GM23338 (cell line): ENCODE results near the gene TLE6. TPM values are rescaled to one million over a fixed set of nuclear protein-coding genes. Genes with fewer than 3 reads are reported as not detected.

Source experiments
- ATAC-seq: fragments of 200-7000 bp; cut with Tn5 transposase; 3 replicates; pipeline ENCODE4 v1.9.1; 2020
- DNase-seq: peaks from one replicate; pipeline ENCODE4 v3.0.0-alpha.2; 2015; ENCODE audit warnings: low spot score
- H2AFZ ChIP-seq: fragments of 200-600 bp; sonication (generic); 2 replicates; pipeline ENCODE4 v1.8.0; 2016; ENCODE audit warnings: antibody characterized with exemption, mild to moderate bottlenecking, moderate library complexity
- H3F3A ChIP-seq: fragments of 200-600 bp; sonication (generic); replicated peaks from 2 replicates; pipeline ENCODE4 v1.8.0; 2017; ENCODE audit warnings: antibody characterized with exemption, mixed run types, low read depth
- H3K27ac ChIP-seq: fragments of 200-600 bp; sonication (generic); 2 replicates; pipeline ENCODE4 v1.6.1; 2016; ENCODE audit warnings: low read depth
- H3K27me3 ChIP-seq: fragments of 200-600 bp; sonication (generic); 2 replicates; pipeline ENCODE4 v1.8.0; 2016; ENCODE audit warnings: mild to moderate bottlenecking, mixed run types, moderate library complexity; ENCODE audit not compliant: insufficient read depth
- H3K36me3 ChIP-seq: fragments of 200-600 bp; sonication (generic); 2 replicates; pipeline ENCODE4 v1.8.0; 2016; ENCODE audit warnings: mild to moderate bottlenecking; ENCODE audit not compliant: insufficient read depth
- H3K4me1 ChIP-seq: fragments of 200-600 bp; sonication (generic); 2 replicates; pipeline ENCODE4 v1.8.0; 2016; ENCODE audit warnings: mild to moderate bottlenecking, moderate library complexity; ENCODE audit not compliant: insufficient read depth
- H3K4me2 ChIP-seq: fragments of 200-600 bp; sonication (generic); 2 replicates; pipeline ENCODE4 v1.7.1; 2017; ENCODE audit warnings: mixed run types
- H3K4me3 ChIP-seq: fragments of 200-600 bp; sonication (generic); 2 replicates; pipeline ENCODE4 v1.6.1; 2016; ENCODE audit warnings: mixed run types
- H3K79me2 ChIP-seq: fragments of 200-600 bp; sonication (generic); replicated peaks from 2 replicates; pipeline ENCODE4 v1.8.0; 2017; ENCODE audit warnings: mild to moderate bottlenecking; ENCODE audit not compliant: insufficient read depth
- H3K9me2 ChIP-seq: fragments of 200-600 bp; sonication (generic); 2 replicates; pipeline ENCODE4 v1.8.0; 2017; ENCODE audit not compliant: insufficient read depth
- H4K20me1 ChIP-seq: fragments of 200-600 bp; sonication (generic); replicated peaks from 2 replicates; pipeline ENCODE4 v1.8.0; 2017; ENCODE audit warnings: mild to moderate bottlenecking; ENCODE audit not compliant: insufficient read depth
- H3K27ac Mint-ChIP-seq: 2 replicates; pipeline ENCODE4 v1.8.0; 2020; ENCODE audit warnings: inconsistent platforms, mild to moderate bottlenecking, moderate library complexity, mixed read lengths
- H3K27me3 Mint-ChIP-seq: 3 replicates; pipeline ENCODE4 v1.8.0; 2022; ENCODE audit warnings: low read depth, mild to moderate bottlenecking, moderate library complexity, mixed read lengths, inconsistent platforms; ENCODE audit not compliant: insufficient read depth, poor library complexity
- H3K36me3 Mint-ChIP-seq: 3 replicates; pipeline ENCODE4 v1.8.0; 2021; ENCODE audit warnings: low read depth, mild to moderate bottlenecking, inconsistent platforms, moderate library complexity, mixed read lengths
- H3K4me1 Mint-ChIP-seq: 3 replicates; pipeline ENCODE4 v1.8.0; 2020; ENCODE audit warnings: mild to moderate bottlenecking, inconsistent platforms, mixed read lengths
- H3K4me3 Mint-ChIP-seq: 3 replicates; pipeline ENCODE4 v1.8.0; 2021; ENCODE audit warnings: moderate library complexity, mild to moderate bottlenecking, inconsistent platforms, mixed read lengths
- H3K9me3 Mint-ChIP-seq: 3 replicates; pipeline ENCODE4 v1.8.0; 2020; ENCODE audit warnings: moderate library complexity, mild to moderate bottlenecking, inconsistent platforms, mixed read lengths
- CREB1 ChIP-seq: fragments of 250-450 bp; sonication (Bioruptor Pico); IDR thresholded peaks from 2 replicates; pipeline ENCODE4 v1.5.0; 2020; ENCODE audit warnings: low read depth, mild to moderate bottlenecking, moderate library complexity
- EZH2 ChIP-seq: fragments of 200-600 bp; sonication (generic); IDR thresholded peaks from one replicate; pipeline ENCODE4 v1.8.0; 2017; ENCODE audit warnings: antibody characterized with exemption, mild to moderate bottlenecking, low read depth; ENCODE audit not compliant: unreplicated experiment
- EZH2phosphoT487 ChIP-seq: fragments of 200-600 bp; sonication (generic); IDR thresholded peaks from one replicate; pipeline ENCODE4 v1.8.1; 2018; ENCODE audit warnings: antibody characterized with exemption; ENCODE audit not compliant: unreplicated experiment
- NANOG ChIP-seq: IDR thresholded peaks from 2 replicates; pipeline ENCODE4 v1.6.1; 2016; ENCODE audit warnings: antibody characterized with exemption, borderline replicate concordance
- POLR2AphosphoS5 ChIP-seq: IDR thresholded peaks from 2 replicates; pipeline ENCODE4 v1.6.1; 2016; ENCODE audit warnings: antibody characterized with exemption, low read depth
- ZNF331 ChIP-seq: fragments of 250-450 bp; sonication (Bioruptor Pico); IDR thresholded peaks from 2 replicates; pipeline ENCODE4 v1.5.0; 2020; ENCODE audit warnings: low read depth, mild to moderate bottlenecking, moderate library complexity
- polyA plus RNA-seq: library from polyadenylated mRNA; unstranded; fragments of >200 nt; fragmentation: Nextera tagmentation; extraction: Ambion mirVana; gene quantifications from 2 replicates; pipeline ENCODE4 v1.2.1, GENCODE V29; 2016
- total RNA-seq: library from RNA; depleted of rRNA; stranded (reverse); fragments of >200 nt; shearing (Covaris generic); gene quantifications from 2 replicates; pipeline ENCODE4 v1.2.3, GENCODE V29; 2014
- TF ChIP-seq, protein P1 (sequence below), 2 experiments: fragments of 200-600 bp in 1 of 2; sonication (generic) in 1 of 2; conservative IDR thresholded peaks; 2 replicates each; pipeline versions ENCODE4 v1.5.1 to v1.6.1; 2016 to 2017; ENCODE audit warnings: antibody characterized with exemption in 2 of 2, low read depth in 2 of 2, mild to moderate bottlenecking in 2 of 2, moderate library complexity in 1 of 2
- TF ChIP-seq, protein P2 (sequence below): IDR thresholded peaks from one replicate; pipeline ENCODE4 v1.6.1; 2018; ENCODE audit warnings: antibody characterized with exemption; ENCODE audit not compliant: unreplicated experiment
- TF ChIP-seq, protein P3 (sequence below): fragments of 250-450 bp; sonication (Bioruptor Pico); IDR thresholded peaks from 2 replicates; pipeline ENCODE4 v1.5.0; 2020; ENCODE audit warnings: mild to moderate bottlenecking, moderate library complexity

Gene TLE6
- total and polyA plus RNA-seq, 2 experiments from 2014 or later: 2.4 TPM

- Histone ChIP-seq H4K20me1 (no peaks in the 10 kb centered on the region), H3F3A (no peaks in the 10 kb centered on the region), H2AFZ (no peak overlapping the region), H3K36me3 (no peaks in the 10 kb centered on the region), H3K4me1 (no peaks in the 10 kb centered on the region), H3K79me2 (no peaks in the 10 kb centered on the region), H3K9me2 (no peaks in the 10 kb centered on the region), H3K4me2 (no peak overlapping the region), H3K27me3 (no peaks in the 10 kb centered on the region), H3K4me3 (no peak overlapping the region), H3K27ac (no peak overlapping the region)
- Mint-ChIP-seq H3K27me3 (peaks cover 12% of the 10 kb centered on the region), H3K36me3 (no peaks in the 10 kb centered on the region), H3K27ac (peak overlapping the region; percentile 83; the same call in 1 of the 2 replicates), H3K4me1 (no peaks in the 10 kb centered on the region), H3K9me3 (no peaks in the 10 kb centered on the region; the same call in 1 of the 3 replicates), H3K4me3 (no peak overlapping the region; the same call in 2 of the 3 replicates)
- ATAC-seq: peak; percentile 96
- TF ChIP-seq POLR2AphosphoS5 (no peak), NANOG (0 out of 2 replicates have a peak, but pooled peaks have one; percentile 13), EZH2 (no peak), ZNF331 (CRISPR knock-in tag) (no peak), CREB1 (CRISPR knock-in tag) (peak; percentile 99)
- TF ChIP-seq, protein P1, sequence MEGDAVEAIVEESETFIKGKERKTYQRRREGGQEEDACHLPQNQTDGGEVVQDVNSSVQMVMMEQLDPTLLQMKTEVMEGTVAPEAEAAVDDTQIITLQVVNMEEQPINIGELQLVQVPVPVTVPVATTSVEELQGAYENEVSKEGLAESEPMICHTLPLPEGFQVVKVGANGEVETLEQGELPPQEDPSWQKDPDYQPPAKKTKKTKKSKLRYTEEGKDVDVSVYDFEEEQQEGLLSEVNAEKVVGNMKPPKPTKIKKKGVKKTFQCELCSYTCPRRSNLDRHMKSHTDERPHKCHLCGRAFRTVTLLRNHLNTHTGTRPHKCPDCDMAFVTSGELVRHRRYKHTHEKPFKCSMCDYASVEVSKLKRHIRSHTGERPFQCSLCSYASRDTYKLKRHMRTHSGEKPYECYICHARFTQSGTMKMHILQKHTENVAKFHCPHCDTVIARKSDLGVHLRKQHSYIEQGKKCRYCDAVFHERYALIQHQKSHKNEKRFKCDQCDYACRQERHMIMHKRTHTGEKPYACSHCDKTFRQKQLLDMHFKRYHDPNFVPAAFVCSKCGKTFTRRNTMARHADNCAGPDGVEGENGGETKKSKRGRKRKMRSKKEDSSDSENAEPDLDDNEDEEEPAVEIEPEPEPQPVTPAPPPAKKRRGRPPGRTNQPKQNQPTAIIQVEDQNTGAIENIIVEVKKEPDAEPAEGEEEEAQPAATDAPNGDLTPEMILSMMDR (conservative IDR thresholded peaks at IDR 0.05; ENCODE audit: low read depth in 2 of 2): peak; percentile 88 to 94
- peak; percentile 96 for DNase-seq
These were observed 15.2 kb upstream of the TLE6 start for GRCh38 chr19:2962018-2962670.

- Histone ChIP-seq H3F3A (no peaks in the 10 kb centered on the region), H4K20me1 (no peaks in the 10 kb centered on the region), H3K4me1 (no peaks in the 10 kb centered on the region), H3K27ac (no peak overlapping the region), H3K36me3 (no peaks in the 10 kb centered on the region), H3K79me2 (no peaks in the 10 kb centered on the region), H3K4me2 (no peak overlapping the region), H3K4me3 (no peak overlapping the region), H3K27me3 (no peaks in the 10 kb centered on the region), H2AFZ (no peak overlapping the region), H3K9me2 (no peaks in the 10 kb centered on the region)
- DNase-seq: no peak
- no peaks in the 10 kb centered on the region for H3K36me3 Mint-ChIP-seq
- no peak overlapping the region for H3K27ac Mint-ChIP-seq
- H3K4me3 Mint-ChIP-seq: no peak overlapping the region
- peaks cover 9% of the 10 kb centered on the region for H3K27me3 Mint-ChIP-seq
- H3K9me3 Mint-ChIP-seq: no peaks in the 10 kb centered on the region; the same call in 1 of the 3 replicates
- no peak for ATAC-seq
- H3K4me1 Mint-ChIP-seq: no peaks in the 10 kb centered on the region
- TF ChIP-seq, protein P2, sequence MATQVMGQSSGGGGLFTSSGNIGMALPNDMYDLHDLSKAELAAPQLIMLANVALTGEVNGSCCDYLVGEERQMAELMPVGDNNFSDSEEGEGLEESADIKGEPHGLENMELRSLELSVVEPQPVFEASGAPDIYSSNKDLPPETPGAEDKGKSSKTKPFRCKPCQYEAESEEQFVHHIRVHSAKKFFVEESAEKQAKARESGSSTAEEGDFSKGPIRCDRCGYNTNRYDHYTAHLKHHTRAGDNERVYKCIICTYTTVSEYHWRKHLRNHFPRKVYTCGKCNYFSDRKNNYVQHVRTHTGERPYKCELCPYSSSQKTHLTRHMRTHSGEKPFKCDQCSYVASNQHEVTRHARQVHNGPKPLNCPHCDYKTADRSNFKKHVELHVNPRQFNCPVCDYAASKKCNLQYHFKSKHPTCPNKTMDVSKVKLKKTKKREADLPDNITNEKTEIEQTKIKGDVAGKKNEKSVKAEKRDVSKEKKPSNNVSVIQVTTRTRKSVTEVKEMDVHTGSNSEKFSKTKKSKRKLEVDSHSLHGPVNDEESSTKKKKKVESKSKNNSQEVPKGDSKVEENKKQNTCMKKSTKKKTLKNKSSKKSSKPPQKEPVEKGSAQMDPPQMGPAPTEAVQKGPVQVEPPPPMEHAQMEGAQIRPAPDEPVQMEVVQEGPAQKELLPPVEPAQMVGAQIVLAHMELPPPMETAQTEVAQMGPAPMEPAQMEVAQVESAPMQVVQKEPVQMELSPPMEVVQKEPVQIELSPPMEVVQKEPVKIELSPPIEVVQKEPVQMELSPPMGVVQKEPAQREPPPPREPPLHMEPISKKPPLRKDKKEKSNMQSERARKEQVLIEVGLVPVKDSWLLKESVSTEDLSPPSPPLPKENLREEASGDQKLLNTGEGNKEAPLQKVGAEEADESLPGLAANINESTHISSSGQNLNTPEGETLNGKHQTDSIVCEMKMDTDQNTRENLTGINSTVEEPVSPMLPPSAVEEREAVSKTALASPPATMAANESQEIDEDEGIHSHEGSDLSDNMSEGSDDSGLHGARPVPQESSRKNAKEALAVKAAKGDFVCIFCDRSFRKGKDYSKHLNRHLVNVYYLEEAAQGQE: no peak
- no peak for TF ChIP-seq EZH2phosphoT487
- TF ChIP-seq, protein P3, sequence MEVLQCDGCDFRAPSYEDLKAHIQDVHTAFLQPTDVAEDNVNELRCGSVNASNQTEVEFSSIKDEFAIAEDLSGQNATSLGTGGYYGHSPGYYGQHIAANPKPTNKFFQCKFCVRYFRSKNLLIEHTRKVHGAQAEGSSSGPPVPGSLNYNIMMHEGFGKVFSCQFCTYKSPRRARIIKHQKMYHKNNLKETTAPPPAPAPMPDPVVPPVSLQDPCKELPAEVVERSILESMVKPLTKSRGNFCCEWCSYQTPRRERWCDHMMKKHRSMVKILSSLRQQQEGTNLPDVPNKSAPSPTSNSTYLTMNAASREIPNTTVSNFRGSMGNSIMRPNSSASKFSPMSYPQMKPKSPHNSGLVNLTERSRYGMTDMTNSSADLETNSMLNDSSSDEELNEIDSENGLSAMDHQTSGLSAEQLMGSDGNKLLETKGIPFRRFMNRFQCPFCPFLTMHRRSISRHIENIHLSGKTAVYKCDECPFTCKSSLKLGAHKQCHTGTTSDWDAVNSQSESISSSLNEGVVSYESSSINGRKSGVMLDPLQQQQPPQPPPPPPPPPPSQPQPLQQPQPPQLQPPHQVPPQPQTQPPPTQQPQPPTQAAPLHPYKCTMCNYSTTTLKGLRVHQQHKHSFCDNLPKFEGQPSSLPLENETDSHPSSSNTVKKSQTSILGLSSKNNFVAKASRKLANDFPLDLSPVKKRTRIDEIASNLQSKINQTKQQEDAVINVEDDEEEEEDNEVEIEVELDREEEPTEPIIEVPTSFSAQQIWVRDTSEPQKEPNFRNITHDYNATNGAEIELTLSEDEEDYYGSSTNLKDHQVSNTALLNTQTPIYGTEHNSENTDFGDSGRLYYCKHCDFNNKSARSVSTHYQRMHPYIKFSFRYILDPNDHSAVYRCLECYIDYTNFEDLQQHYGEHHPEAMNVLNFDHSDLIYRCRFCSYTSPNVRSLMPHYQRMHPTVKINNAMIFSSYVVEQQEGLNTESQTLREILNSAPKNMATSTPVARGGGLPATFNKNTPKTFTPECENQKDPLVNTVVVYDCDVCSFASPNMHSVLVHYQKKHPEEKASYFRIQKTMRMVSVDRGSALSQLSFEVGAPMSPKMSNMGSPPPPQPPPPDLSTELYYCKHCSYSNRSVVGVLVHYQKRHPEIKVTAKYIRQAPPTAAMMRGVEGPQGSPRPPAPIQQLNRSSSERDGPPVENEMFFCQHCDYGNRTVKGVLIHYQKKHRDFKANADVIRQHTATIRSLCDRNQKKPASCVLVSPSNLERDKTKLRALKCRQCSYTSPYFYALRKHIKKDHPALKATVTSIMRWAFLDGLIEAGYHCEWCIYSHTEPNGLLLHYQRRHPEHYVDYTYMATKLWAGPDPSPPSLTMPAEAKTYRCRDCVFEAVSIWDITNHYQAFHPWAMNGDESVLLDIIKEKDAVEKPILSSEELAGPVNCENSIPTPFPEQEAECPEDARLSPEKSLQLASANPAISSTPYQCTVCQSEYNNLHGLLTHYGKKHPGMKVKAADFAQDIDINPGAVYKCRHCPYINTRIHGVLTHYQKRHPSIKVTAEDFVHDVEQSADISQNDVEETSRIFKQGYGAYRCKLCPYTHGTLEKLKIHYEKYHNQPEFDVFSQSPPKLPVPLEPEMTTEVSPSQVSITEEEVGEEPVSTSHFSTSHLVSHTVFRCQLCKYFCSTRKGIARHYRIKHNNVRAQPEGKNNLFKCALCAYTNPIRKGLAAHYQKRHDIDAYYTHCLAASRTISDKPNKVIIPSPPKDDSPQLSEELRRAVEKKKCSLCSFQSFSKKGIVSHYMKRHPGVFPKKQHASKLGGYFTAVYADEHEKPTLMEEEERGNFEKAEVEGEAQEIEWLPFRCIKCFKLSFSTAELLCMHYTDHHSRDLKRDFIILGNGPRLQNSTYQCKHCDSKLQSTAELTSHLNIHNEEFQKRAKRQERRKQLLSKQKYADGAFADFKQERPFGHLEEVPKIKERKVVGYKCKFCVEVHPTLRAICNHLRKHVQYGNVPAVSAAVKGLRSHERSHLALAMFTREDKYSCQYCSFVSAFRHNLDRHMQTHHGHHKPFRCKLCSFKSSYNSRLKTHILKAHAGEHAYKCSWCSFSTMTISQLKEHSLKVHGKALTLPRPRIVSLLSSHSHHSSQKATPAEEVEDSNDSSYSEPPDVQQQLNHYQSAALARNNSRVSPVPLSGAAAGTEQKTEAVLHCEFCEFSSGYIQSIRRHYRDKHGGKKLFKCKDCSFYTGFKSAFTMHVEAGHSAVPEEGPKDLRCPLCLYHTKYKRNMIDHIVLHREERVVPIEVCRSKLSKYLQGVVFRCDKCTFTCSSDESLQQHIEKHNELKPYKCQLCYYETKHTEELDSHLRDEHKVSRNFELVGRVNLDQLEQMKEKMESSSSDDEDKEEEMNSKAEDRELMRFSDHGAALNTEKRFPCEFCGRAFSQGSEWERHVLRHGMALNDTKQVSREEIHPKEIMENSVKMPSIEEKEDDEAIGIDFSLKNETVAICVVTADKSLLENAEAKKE (CRISPR knock-in tag): no peak
- TF ChIP-seq POLR2AphosphoS5: no peak
These were observed 14.2 kb upstream of the TLE6 start for GRCh38 chr19:2963122-2963521.
